ENCODE results near the gene GNB3. TPM values are rescaled to one million over a fixed set of nuclear protein-coding genes. Genes with fewer than 3 reads are reported as not detected.
A peak's percentile ranks its signal among the peaks of the same experiment; 100 is the strongest.

Gene GNB3
- total RNA-seq, 1 donor, result 1.7 TPM

DNA sequence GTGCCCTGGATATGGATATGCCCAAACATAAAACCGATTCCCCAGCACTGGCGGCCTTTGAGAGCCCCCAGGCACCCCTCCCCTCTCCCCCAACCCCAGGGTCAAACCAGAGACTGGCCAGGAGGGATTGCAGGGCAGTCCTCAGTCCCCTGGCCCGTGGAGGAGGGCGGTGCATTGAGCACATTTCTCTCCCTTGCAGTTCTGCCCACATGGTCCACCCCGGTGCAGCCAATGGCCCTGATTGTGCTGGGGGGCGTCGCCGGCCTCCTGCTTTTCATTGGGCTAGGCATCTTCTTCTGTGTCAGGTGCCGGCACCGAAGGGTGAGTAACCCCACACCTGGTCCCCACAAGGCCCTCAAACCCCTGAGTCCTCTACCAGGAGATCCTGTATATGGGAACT lies 22.5 kb upstream of the GNB3 start:
- TF ChIP-seq CTCF (IDR thresholded peaks at IDR 0.05; ENCODE audit: insufficient read depth, low read depth, low read length), result no peak
- H3K4me3 ChIP-seq (ENCODE audit: low read depth, low read length), result no peak overlapping the region
- DNase-seq (ENCODE audit: low read depth), result no peak

DNA sequence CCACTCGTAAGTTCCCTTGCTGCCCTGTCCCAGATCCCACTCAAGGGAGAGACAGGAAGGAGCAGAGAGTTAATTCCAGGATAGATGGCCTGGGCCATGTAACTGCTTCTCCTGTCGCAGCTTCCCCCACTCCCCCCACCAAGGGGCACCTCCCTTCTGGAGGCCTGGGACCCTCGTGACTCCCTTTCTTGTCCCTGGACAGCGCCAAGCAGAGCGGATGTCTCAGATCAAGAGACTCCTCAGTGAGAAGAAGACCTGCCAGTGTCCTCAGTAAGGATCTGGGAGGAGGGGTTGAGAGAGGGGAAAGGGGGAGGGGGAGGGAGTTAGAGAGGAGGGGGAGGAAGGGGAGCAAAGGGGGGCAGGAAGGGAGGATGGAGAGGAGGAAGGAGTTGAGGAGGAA lies 22.1 kb upstream of the GNB3 start:
- DNase-seq (ENCODE audit: low read depth), result no peak
- no peak for TF ChIP-seq CTCF (IDR thresholded peaks at IDR 0.05; ENCODE audit: insufficient read depth, low read depth, low read length)
- H3K4me3 ChIP-seq (ENCODE audit: low read depth, low read length), result no peak overlapping the region

DNA sequence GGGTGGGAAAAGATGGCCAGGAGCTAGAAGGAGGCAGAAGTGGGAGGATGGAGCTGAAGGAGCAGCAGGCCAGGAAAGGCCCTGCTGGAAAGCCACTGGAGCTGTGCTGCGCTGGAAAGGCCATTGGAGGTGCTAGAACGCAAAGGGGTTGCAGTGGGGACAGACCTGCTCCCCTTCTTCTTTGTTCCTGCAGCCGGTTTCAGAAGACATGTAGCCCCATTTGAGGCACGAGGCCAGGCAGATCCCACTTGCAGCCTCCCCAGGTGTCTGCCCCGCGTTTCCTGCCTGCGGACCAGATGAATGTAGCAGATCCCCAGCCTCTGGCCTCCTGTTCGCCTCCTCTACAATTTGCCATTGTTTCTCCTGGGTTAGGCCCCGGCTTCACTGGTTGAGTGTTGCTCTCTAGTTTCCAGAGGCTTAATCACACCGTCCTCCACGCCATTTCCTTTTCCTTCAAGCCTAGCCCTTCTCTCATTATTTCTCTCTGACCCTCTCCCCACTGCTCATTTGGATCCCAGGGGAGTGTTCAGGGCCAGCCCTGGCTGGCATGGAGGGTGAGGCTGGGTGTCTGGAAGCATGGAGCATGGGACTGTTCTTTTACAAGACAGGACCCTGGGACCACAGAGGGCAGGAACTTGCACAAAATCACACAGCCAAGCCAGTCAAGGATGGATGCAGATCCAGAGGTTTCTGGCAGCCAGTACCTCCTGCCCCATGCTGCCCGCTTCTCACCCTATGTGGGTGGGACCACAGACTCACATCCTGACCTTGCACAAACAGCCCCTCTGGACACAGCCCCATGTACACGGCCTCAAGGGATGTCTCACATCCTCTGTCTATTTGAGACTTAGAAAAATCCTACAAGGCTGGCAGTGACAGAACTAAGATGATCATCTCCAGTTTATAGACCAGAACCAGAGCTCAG lies 21.4 kb upstream of the GNB3 start:
- H3K4me3 ChIP-seq (ENCODE audit: low read depth, low read length), result no peak overlapping the region
- DNase-seq (ENCODE audit: low read depth), result no peak
- no peak for TF ChIP-seq CTCF (IDR thresholded peaks at IDR 0.05; ENCODE audit: insufficient read depth, low read depth, low read length)

DNA sequence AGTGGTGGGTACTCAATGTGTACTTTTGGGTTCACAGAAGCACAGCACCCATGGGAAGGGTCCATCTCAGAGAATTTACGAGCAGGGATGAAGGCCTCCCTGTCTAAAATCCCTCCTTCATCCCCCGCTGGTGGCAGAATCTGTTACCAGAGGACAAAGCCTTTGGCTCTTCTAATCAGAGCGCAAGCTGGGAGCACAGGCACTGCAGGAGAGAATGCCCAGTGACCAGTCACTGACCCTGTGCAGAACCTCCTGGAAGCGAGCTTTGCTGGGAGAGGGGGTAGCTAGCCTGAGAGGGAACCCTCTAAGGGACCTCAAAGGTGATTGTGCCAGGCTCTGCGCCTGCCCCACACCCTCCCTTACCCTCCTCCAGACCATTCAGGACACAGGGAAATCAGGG lies 20.6 kb upstream of the GNB3 start:
- no peak overlapping the region for H3K4me3 ChIP-seq (ENCODE audit: low read depth, low read length)
- no peak for DNase-seq (ENCODE audit: low read depth)
- no peak for TF ChIP-seq CTCF (IDR thresholded peaks at IDR 0.05; ENCODE audit: insufficient read depth, low read depth, low read length)

- H3K4me3 ChIP-seq (ENCODE audit: low read depth, low read length), result peak within 1 kb of the TSS; percentile 61
- no peak for TF ChIP-seq CTCF (IDR thresholded peaks at IDR 0.05; ENCODE audit: insufficient read depth, low read depth, low read length)
- DNase-seq (ENCODE audit: low read depth), result peak; percentile 65
These were observed 18.9 kb upstream of the GNB3 start, which contains the start of gene GPR162 for GRCh38 chr12:6821591-6822425. Gene GPR162, plus strand, starts transcription at chr12:6821821. Its CDS starts 2,078 bp downstream, at chr12:6823899.

DNA sequence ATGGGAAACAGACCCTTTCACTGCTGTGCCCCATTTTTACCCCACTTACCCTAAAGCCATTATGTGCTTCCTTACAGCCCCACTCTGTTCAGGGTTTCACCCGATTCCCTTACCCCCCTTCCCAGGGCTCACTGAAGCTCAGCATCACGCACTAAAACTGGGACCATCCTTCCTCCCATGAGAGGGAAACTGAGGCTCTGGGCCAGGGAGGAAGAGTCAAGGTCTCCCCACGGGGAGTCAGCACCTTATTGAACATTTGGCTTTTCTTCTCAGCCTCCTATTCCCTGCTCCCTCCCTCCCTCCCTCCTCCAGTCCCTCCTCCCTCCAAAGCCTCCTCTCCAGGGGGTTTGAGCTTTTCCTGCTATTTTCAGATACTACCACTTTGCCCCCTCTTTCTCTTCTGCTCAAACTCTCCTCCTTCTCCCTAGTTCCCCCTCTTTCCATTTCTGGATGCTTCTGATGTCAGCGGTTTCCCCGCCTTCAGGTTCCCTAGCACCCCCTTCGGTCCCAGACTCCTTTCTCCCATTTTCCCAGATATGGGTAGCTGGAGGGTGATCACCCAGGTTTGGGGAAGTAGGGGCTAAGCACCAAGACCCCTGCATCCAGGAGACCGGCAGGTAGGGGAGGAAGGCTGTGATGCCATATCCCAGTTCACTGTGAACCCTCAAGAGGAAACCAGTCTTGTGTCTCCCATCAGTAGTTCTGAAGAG lies 18.1 kb upstream of the GNB3 start:
- TF ChIP-seq CTCF (IDR thresholded peaks at IDR 0.05; ENCODE audit: insufficient read depth, low read depth, low read length), result no peak
- DNase-seq (ENCODE audit: low read depth), result no peak
- peak overlapping the region; percentile 61 for H3K4me3 ChIP-seq (ENCODE audit: low read depth, low read length)
